Measurements from ENCODE around the gene TARDBP.

TARDBP gene

DNA sequence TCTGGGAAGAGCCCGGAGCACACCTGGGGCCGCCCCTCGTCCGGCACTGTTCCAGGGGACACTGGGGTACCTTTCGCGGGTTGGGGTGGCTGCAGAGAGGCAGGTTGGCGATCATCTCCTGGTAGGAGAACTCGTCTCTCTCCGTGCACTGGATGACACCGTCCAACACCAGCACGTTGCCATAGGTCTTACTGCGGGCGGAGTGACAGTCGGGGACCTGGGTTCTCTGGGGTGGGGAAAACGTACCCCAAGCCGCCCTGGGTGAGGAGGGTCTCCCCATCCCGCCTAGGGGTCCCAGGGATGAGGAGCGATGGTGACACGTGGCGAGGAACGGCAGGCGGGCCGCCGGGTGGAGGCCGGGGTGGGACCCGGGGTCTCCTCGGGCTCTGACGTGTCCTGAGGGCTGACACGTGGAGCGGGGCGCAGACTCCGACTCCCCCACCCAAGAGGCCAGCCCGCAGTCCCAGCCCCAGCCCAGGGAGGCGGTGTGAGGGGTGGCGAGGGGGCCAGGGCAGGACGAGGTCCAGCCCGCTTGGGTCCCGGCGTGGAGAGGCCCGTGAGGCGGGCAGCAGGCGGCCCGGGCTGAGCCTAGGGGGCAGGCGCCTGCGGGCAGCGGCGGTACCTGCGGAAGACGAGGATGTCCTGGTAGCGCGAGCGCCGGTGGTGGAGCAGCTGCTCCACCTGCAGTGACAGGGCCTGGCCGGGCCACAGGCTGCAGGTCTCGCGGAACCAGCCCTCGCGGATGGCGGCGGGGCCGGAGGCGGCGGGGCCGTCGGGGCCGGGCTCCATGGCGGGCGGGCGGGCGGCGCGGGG is 46.9 kb downstream of the TARDBP start:
- H4K20me1 ChIP-seq (ENCODE audit: insufficient read depth, low read length): no peaks in the 10 kb centered on the region
- peak overlapping the region; percentile 99 for H3K9ac ChIP-seq (ENCODE audit: low read length)
- no peaks in the 10 kb centered on the region for H3K9me2 ChIP-seq (ENCODE audit: low read depth, low read length)
- peaks cover 23% of the 10 kb centered on the region for H3K4me1 ChIP-seq (ENCODE audit: insufficient read depth, low read length, severe bottlenecking)
- H3K4me3 ChIP-seq (ENCODE audit: low read depth, low read length, poor library complexity, severe bottlenecking): peak overlapping the region; percentile 94
- H3K36me3 ChIP-seq (ENCODE audit: insufficient read depth, low read length): peaks cover 43% of the 10 kb centered on the region
- H3K27ac ChIP-seq (ENCODE audit: low read depth, low read length, poor library complexity, severe bottlenecking): no peak overlapping the region
- H3K4me2 ChIP-seq (ENCODE audit: low read length): peak overlapping the region; percentile 81
- peaks cover 18% of the 10 kb centered on the region; the same call in 1 of the 2 replicates for H3K79me2 ChIP-seq (ENCODE audit: insufficient read depth, low read length)
- no peaks in the 10 kb centered on the region for H3K27me3 ChIP-seq (ENCODE audit: insufficient read depth, low read length)
- H3K9me3 ChIP-seq (ENCODE audit: low read length): no peaks in the 10 kb centered on the region
- TF ChIP-seq, protein P1, sequence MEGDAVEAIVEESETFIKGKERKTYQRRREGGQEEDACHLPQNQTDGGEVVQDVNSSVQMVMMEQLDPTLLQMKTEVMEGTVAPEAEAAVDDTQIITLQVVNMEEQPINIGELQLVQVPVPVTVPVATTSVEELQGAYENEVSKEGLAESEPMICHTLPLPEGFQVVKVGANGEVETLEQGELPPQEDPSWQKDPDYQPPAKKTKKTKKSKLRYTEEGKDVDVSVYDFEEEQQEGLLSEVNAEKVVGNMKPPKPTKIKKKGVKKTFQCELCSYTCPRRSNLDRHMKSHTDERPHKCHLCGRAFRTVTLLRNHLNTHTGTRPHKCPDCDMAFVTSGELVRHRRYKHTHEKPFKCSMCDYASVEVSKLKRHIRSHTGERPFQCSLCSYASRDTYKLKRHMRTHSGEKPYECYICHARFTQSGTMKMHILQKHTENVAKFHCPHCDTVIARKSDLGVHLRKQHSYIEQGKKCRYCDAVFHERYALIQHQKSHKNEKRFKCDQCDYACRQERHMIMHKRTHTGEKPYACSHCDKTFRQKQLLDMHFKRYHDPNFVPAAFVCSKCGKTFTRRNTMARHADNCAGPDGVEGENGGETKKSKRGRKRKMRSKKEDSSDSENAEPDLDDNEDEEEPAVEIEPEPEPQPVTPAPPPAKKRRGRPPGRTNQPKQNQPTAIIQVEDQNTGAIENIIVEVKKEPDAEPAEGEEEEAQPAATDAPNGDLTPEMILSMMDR (IDR thresholded peaks at IDR 0.05; ENCODE audit: low read length): 0 out of 2 replicates have a peak, but pooled peaks have one; percentile 7
- no peak for TF ChIP-seq EZH2 (IDR thresholded peaks at IDR 0.05; ENCODE audit: borderline replicate concordance, low read length)
- no peaks in the 10 kb centered on the region for H3F3A ChIP-seq (ENCODE audit: insufficient read depth, low read length)
- H2AFZ ChIP-seq (ENCODE audit: low read length): no peak overlapping the region

- H3K4me2 ChIP-seq (ENCODE audit: low read length): peak within 1 kb of the TSS; percentile 99
- peaks cover 44% of the 10 kb centered on the region for H3K36me3 ChIP-seq (ENCODE audit: insufficient read depth, low read length)
- no peaks in the 10 kb centered on the region for H3K27me3 ChIP-seq (ENCODE audit: insufficient read depth, low read length)
- peaks cover 18% of the 10 kb centered on the region; the same call in 1 of the 2 replicates for H3K79me2 ChIP-seq (ENCODE audit: insufficient read depth, low read length)
- H3K9me3 ChIP-seq (ENCODE audit: low read length): no peaks in the 10 kb centered on the region
- H3K4me1 ChIP-seq (ENCODE audit: insufficient read depth, low read length, severe bottlenecking): peaks cover 23% of the 10 kb centered on the region
- no peaks in the 10 kb centered on the region for H3F3A ChIP-seq (ENCODE audit: insufficient read depth, low read length)
- H3K9me2 ChIP-seq (ENCODE audit: low read depth, low read length): no peaks in the 10 kb centered on the region
- no peak within 1 kb of the TSS for H2AFZ ChIP-seq (ENCODE audit: low read length)
- H3K4me3 ChIP-seq (ENCODE audit: low read depth, low read length, poor library complexity, severe bottlenecking): peak within 1 kb of the TSS; percentile 94
- H3K9ac ChIP-seq (ENCODE audit: low read length): peak within 1 kb of the TSS; percentile 99
- H4K20me1 ChIP-seq (ENCODE audit: insufficient read depth, low read length): no peaks in the 10 kb centered on the region
- H3K27ac ChIP-seq (ENCODE audit: low read depth, low read length, poor library complexity, severe bottlenecking): peak within 1 kb of the TSS; percentile 73
- no peak for TF ChIP-seq EZH2 (IDR thresholded peaks at IDR 0.05; ENCODE audit: borderline replicate concordance, low read length)
- TF ChIP-seq, protein P1 (IDR thresholded peaks at IDR 0.05; ENCODE audit: low read length): no peak
Observed at GRCh38 chr1:11059968-11060830, 47.7 kb downstream of the TARDBP start, which contains the start of gene SRM. SRM (minus strand) TSS chr1:11060018; CDS start chr1:11059943, 75 bp downstream.

GRCh38 chr1:11061652-11062365 is 49.4 kb downstream of the TARDBP start:
- Histone ChIP-seq H3F3A (ENCODE audit: insufficient read depth, low read length) (no peaks in the 10 kb centered on the region), H3K4me3 (ENCODE audit: low read depth, low read length, poor library complexity, severe bottlenecking) (peak overlapping the region; percentile 73), H3K27me3 (ENCODE audit: insufficient read depth, low read length) (no peaks in the 10 kb centered on the region), H2AFZ (ENCODE audit: low read length) (no peak overlapping the region), H3K27ac (ENCODE audit: low read depth, low read length, poor library complexity, severe bottlenecking) (peak overlapping the region; percentile 73), H3K4me1 (ENCODE audit: insufficient read depth, low read length, severe bottlenecking) (peaks cover 23% of the 10 kb centered on the region), H3K36me3 (ENCODE audit: insufficient read depth, low read length) (peaks cover 49% of the 10 kb centered on the region), H3K9me3 (ENCODE audit: low read length) (no peaks in the 10 kb centered on the region), H3K9me2 (ENCODE audit: low read depth, low read length) (no peaks in the 10 kb centered on the region), H3K79me2 (ENCODE audit: insufficient read depth, low read length) (peaks cover 18% of the 10 kb centered on the region; the same call in 1 of the 2 replicates), H4K20me1 (ENCODE audit: insufficient read depth, low read length) (no peaks in the 10 kb centered on the region), H3K9ac (ENCODE audit: low read length) (peak overlapping the region; percentile 81; the same call in 1 of the 2 replicates), H3K4me2 (ENCODE audit: low read length) (peak overlapping the region; percentile 99)
- TF ChIP-seq, protein P1 (IDR thresholded peaks at IDR 0.05; ENCODE audit: low read length): no peak; the same call in 1 of the 2 replicates
- TF ChIP-seq EZH2 (IDR thresholded peaks at IDR 0.05; ENCODE audit: borderline replicate concordance, low read length): no peak

Data from OCI-LY1 (cell line).